OCI-LY1 (cell line): ENCODE measurements around the gene ANKS3.

Source experiments
- H2AFZ ChIP-seq: fragments of 200-600 bp; sonication (generic), shearing (Covaris generic); 2 replicates; pipeline ENCODE4 v1.6.0; 2014; ENCODE audit warnings: antibody characterized with exemption, mild to moderate bottlenecking, low read length
- H3F3A ChIP-seq: fragments of 200-600 bp; sonication (generic), shearing (Covaris generic); 2 replicates; pipeline ENCODE4 v1.6.0; 2014; ENCODE audit warnings: mild to moderate bottlenecking, antibody characterized with exemption, low read length, moderate library complexity; ENCODE audit not compliant: insufficient read depth
- H3K27ac ChIP-seq: fragments of 200-600 bp; sonication (generic); 2 replicates; pipeline ENCODE4 v1.5.1; 2014; ENCODE audit warnings: low read length, mixed run types, mild to moderate bottlenecking, low read depth; ENCODE audit not compliant: poor library complexity, severe bottlenecking
- H3K27me3 ChIP-seq: fragments of 200-600 bp; sonication (generic); 2 replicates; pipeline ENCODE4 v1.6.0; 2014; ENCODE audit warnings: antibody characterized with exemption, mild to moderate bottlenecking, low read length, moderate library complexity; ENCODE audit not compliant: insufficient read depth
- H3K36me3 ChIP-seq: fragments of 200-600 bp; sonication (generic); 2 replicates; pipeline ENCODE4 v1.6.1; 2014; ENCODE audit warnings: mild to moderate bottlenecking, antibody characterized with exemption, low read length, moderate library complexity, mixed read lengths; ENCODE audit not compliant: insufficient read depth
- H3K4me1 ChIP-seq: fragments of 200-600 bp; sonication (generic); 2 replicates; pipeline ENCODE4 v1.5.1; 2014; ENCODE audit warnings: mild to moderate bottlenecking, low read length, moderate library complexity; ENCODE audit not compliant: insufficient read depth, severe bottlenecking
- H3K4me2 ChIP-seq: fragments of 200-600 bp; sonication (generic), shearing (Covaris generic); 2 replicates; pipeline ENCODE4 v1.6.1; 2014; ENCODE audit warnings: low read length
- H3K4me3 ChIP-seq: fragments of 200-600 bp; sonication (generic); 2 replicates; pipeline ENCODE4 v1.5.1; 2014; ENCODE audit warnings: low read length, low read depth, mild to moderate bottlenecking, mixed read lengths; ENCODE audit not compliant: poor library complexity, severe bottlenecking
- H3K79me2 ChIP-seq: fragments of 200-600 bp; shearing (Covaris generic); 2 replicates; pipeline ENCODE4 v1.6.1; 2016; ENCODE audit warnings: mixed run types, low read length, mixed read lengths; ENCODE audit not compliant: insufficient read depth
- H3K9ac ChIP-seq: fragments of 200-600 bp; sonication (generic), shearing (Covaris generic); 2 replicates; pipeline ENCODE4 v1.6.1; 2014; ENCODE audit warnings: mild to moderate bottlenecking, low read length, mixed read lengths
- H3K9me2 ChIP-seq: fragments of 200-600 bp; sonication (generic), shearing (Covaris generic); 2 replicates; pipeline ENCODE4 v1.6.1; 2014; ENCODE audit warnings: low read depth, mild to moderate bottlenecking, low read length, mixed read lengths
- H3K9me3 ChIP-seq: fragments of 200-600 bp; shearing (Covaris generic); 2 replicates; pipeline ENCODE4 v1.6.1; 2014; ENCODE audit warnings: low read length, mixed read lengths
- H4K20me1 ChIP-seq: fragments of 200-600 bp; sonication (generic), shearing (Covaris generic); 2 replicates; pipeline ENCODE4 v1.6.0; 2016; ENCODE audit warnings: mild to moderate bottlenecking, low read length; ENCODE audit not compliant: insufficient read depth
- EZH2 ChIP-seq: fragments of 200-600 bp; sonication (generic), shearing (Covaris generic); IDR thresholded peaks from 2 replicates; pipeline ENCODE4 v1.8.0; 2017; ENCODE audit warnings: borderline replicate concordance, mixed run types, mild to moderate bottlenecking, antibody characterized with exemption, low read length, moderate library complexity, mixed read lengths
- TF ChIP-seq, protein P1 (sequence below): fragments of 200-600 bp; sonication (generic), shearing (Covaris generic); IDR thresholded peaks from 2 replicates; pipeline ENCODE4 v1.5.1; 2017; ENCODE audit warnings: mild to moderate bottlenecking, antibody characterized with exemption, low read length, moderate library complexity, mixed read lengths

Gene ANKS3

GRCh38 chr16:4762205-4762604 is 28.1 kb upstream of the ANKS3 start:
- Histone ChIP-seq H3F3A (no peaks in the 10 kb centered on the region), H3K36me3 (peaks cover 54% of the 10 kb centered on the region), H3K27me3 (no peaks in the 10 kb centered on the region), H3K9ac (no peak overlapping the region), H4K20me1 (no peaks in the 10 kb centered on the region), H3K4me3 (no peak overlapping the region), H3K9me2 (no peaks in the 10 kb centered on the region), H2AFZ (no peak overlapping the region), H3K4me2 (no peak overlapping the region), H3K79me2 (no peaks in the 10 kb centered on the region), H3K4me1 (peaks cover 7% of the 10 kb centered on the region), H3K9me3 (no peaks in the 10 kb centered on the region), H3K27ac (no peak overlapping the region)
- TF ChIP-seq EZH2, result no peak
- TF ChIP-seq, protein P1, sequence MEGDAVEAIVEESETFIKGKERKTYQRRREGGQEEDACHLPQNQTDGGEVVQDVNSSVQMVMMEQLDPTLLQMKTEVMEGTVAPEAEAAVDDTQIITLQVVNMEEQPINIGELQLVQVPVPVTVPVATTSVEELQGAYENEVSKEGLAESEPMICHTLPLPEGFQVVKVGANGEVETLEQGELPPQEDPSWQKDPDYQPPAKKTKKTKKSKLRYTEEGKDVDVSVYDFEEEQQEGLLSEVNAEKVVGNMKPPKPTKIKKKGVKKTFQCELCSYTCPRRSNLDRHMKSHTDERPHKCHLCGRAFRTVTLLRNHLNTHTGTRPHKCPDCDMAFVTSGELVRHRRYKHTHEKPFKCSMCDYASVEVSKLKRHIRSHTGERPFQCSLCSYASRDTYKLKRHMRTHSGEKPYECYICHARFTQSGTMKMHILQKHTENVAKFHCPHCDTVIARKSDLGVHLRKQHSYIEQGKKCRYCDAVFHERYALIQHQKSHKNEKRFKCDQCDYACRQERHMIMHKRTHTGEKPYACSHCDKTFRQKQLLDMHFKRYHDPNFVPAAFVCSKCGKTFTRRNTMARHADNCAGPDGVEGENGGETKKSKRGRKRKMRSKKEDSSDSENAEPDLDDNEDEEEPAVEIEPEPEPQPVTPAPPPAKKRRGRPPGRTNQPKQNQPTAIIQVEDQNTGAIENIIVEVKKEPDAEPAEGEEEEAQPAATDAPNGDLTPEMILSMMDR, result no peak

- no peak for TF ChIP-seq EZH2
- TF ChIP-seq, protein P1, result no peak
- Histone ChIP-seq H3K27me3 (no peaks in the 10 kb centered on the region), H3K79me2 (no peaks in the 10 kb centered on the region), H3K4me2 (no peak overlapping the region), H2AFZ (no peak overlapping the region), H3F3A (no peaks in the 10 kb centered on the region), H3K27ac (no peak overlapping the region), H3K9me2 (no peaks in the 10 kb centered on the region), H4K20me1 (no peaks in the 10 kb centered on the region), H3K4me3 (no peak overlapping the region), H3K9ac (no peak overlapping the region), H3K36me3 (peaks cover 69% of the 10 kb centered on the region), H3K4me1 (no peaks in the 10 kb centered on the region), H3K9me3 (no peaks in the 10 kb centered on the region)
These were observed 26.3 kb upstream of the ANKS3 start for GRCh38 chr16:4760221-4760910.

DNA sequence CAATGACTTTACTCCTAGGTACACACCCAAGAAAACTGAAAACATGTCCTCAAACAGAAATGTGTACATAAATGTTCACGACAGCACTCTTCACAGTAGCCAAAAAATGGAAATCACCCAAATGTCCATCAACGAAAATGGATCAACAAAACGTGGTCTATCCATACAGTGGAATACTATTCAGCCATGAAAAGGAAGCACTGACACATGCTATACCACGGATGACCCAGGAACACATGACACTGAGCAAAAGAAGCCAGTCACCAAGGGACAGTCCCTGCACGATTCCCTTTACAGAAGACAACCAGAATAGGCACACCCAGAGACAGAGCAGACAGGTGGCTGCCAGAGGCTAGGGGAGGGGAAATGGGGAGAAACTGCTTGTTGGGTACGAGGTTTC is 21.6 kb upstream of the ANKS3 start:
- Histone ChIP-seq H3K4me2 (no peak overlapping the region), H3K27ac (no peak overlapping the region), H3F3A (no peaks in the 10 kb centered on the region), H2AFZ (no peak overlapping the region), H3K4me3 (no peak overlapping the region), H3K27me3 (no peaks in the 10 kb centered on the region), H3K9ac (no peak overlapping the region), H3K9me2 (no peaks in the 10 kb centered on the region), H3K9me3 (no peaks in the 10 kb centered on the region), H4K20me1 (no peaks in the 10 kb centered on the region), H3K4me1 (no peaks in the 10 kb centered on the region), H3K79me2 (no peaks in the 10 kb centered on the region), H3K36me3 (peaks cover 83% of the 10 kb centered on the region)
- no peak for TF ChIP-seq EZH2
- TF ChIP-seq, protein P1, result no peak
